Activated T-helper 2 cell treated with anti-CD3 and anti-CD28 coated beads, Interferon-gamma antibody, Interleukin-2, Interleukin-4, amounts not matched to agents 10 μg/mL and 5 μg/mL and 100 μg/mL, durations not matched to agents 14 hours and 24 hours and 36 hours (primary cell): ENCODE measurements around the gene LINGO1. TPM values are rescaled to one million over a fixed set of nuclear protein-coding genes. Genes with fewer than 3 reads are reported as not detected.
A peak's percentile ranks its signal among the peaks of the same experiment; 100 is the strongest.

Source experiments
- DNase-seq: peaks from one replicate; pipeline ENCODE4 v3.0.0; 2021; ENCODE audit warnings: low spot score
- H3K27ac Mint-ChIP-seq: one replicate; pipeline ENCODE4 v1.8.0; 2021; ENCODE audit warnings: mixed read lengths
- H3K27me3 Mint-ChIP-seq: one replicate; pipeline ENCODE4 v1.8.0; 2021; ENCODE audit warnings: low read depth, mixed read lengths
- H3K36me3 Mint-ChIP-seq: one replicate; pipeline ENCODE4 v1.8.0; 2021; ENCODE audit warnings: low read depth, mixed read lengths
- H3K4me1 Mint-ChIP-seq: one replicate; pipeline ENCODE4 v1.8.0; 2021; ENCODE audit warnings: low read depth, mixed read lengths
- H3K4me3 Mint-ChIP-seq: one replicate; pipeline ENCODE4 v1.8.0; 2021; ENCODE audit warnings: low read depth, mild to moderate bottlenecking, moderate library complexity, mixed read lengths
- H3K9me3 Mint-ChIP-seq: one replicate; pipeline ENCODE4 v1.8.0; 2021; ENCODE audit warnings: mixed read lengths
- intact Hi-C: fragments of 100-400 bp; cut with micrococcal nuclease; formaldehyde crosslinking; loops from one replicate; pipeline ENCODE4 v1.15.1; 2023
- total RNA-seq: library from RNA; stranded (reverse); gene quantifications from 2 replicates; pipeline ENCODE4 v1.2.3, GENCODE V29; 2022

LINGO1 gene
- total RNA-seq, 1 donor from 2014 or later = not detected

GRCh38 chr15:77634266-77634962 is 1.7 kb upstream of the LINGO1 start:
- no peak overlapping the region for H3K4me3 Mint-ChIP-seq
- H3K27ac Mint-ChIP-seq = no peak overlapping the region
- H3K9me3 Mint-ChIP-seq = no peaks in the 10 kb centered on the region
- H3K36me3 Mint-ChIP-seq = no peaks in the 10 kb centered on the region
- peaks cover 7% of the 10 kb centered on the region for H3K4me1 Mint-ChIP-seq
- H3K27me3 Mint-ChIP-seq = peaks cover 36% of the 10 kb centered on the region
- DNase-seq = peak; percentile 42
- intact Hi-C loops = no loop called here

- peaks cover 7% of the 10 kb centered on the region for H3K4me1 Mint-ChIP-seq
- intact Hi-C loops = no loop called here
- no peaks in the 10 kb centered on the region for H3K36me3 Mint-ChIP-seq
- H3K27me3 Mint-ChIP-seq = peaks cover 41% of the 10 kb centered on the region
- H3K9me3 Mint-ChIP-seq = no peaks in the 10 kb centered on the region
- no peak for DNase-seq
- H3K27ac Mint-ChIP-seq = no peak overlapping the region
- no peak overlapping the region for H3K4me3 Mint-ChIP-seq
Observed at GRCh38 chr15:77633913-77634265, 1.2 kb upstream of the LINGO1 start.

GRCh38 chr15:77633134-77633912 is 611 bp upstream of the LINGO1 start:
- no peaks in the 10 kb centered on the region for H3K36me3 Mint-ChIP-seq
- peak; percentile 33 for DNase-seq
- no peak overlapping the region for H3K27ac Mint-ChIP-seq
- peaks cover 7% of the 10 kb centered on the region for H3K4me1 Mint-ChIP-seq
- peaks cover 44% of the 10 kb centered on the region for H3K27me3 Mint-ChIP-seq
- H3K4me3 Mint-ChIP-seq = no peak overlapping the region
- no peaks in the 10 kb centered on the region for H3K9me3 Mint-ChIP-seq
- intact Hi-C loops = no loop called here

GRCh38 chr15:77631745-77632533 is 773 bp downstream of the LINGO1 start:
- DNase-seq = no peak
- no peak overlapping the region for H3K27ac Mint-ChIP-seq
- no peak overlapping the region for H3K4me3 Mint-ChIP-seq
- H3K4me1 Mint-ChIP-seq = peaks cover 7% of the 10 kb centered on the region
- intact Hi-C loops = no loop called here
- H3K27me3 Mint-ChIP-seq = peaks cover 47% of the 10 kb centered on the region
- no peaks in the 10 kb centered on the region for H3K36me3 Mint-ChIP-seq
- H3K9me3 Mint-ChIP-seq = no peaks in the 10 kb centered on the region

- Mint-ChIP-seq H3K27me3 (peaks cover 46% of the 10 kb centered on the region), H3K36me3 (no peaks in the 10 kb centered on the region), H3K9me3 (no peaks in the 10 kb centered on the region), H3K4me3 (no peak overlapping the region), H3K4me1 (peaks cover 7% of the 10 kb centered on the region), H3K27ac (no peak overlapping the region)
- no peak for DNase-seq
- intact Hi-C loops = no loop called here
Observed at GRCh38 chr15:77630956-77631744, 1.6 kb downstream of the LINGO1 start.

- H3K4me1 Mint-ChIP-seq = peaks cover 7% of the 10 kb centered on the region
- no peak overlapping the region for H3K27ac Mint-ChIP-seq
- no peak for DNase-seq
- H3K36me3 Mint-ChIP-seq = no peaks in the 10 kb centered on the region
- intact Hi-C loops = no loop called here
- no peaks in the 10 kb centered on the region for H3K9me3 Mint-ChIP-seq
- peaks cover 38% of the 10 kb centered on the region for H3K27me3 Mint-ChIP-seq
- no peak overlapping the region for H3K4me3 Mint-ChIP-seq
Observed at GRCh38 chr15:77630056-77630455, 2.7 kb downstream of the LINGO1 start.

GRCh38 chr15:77629070-77630030 is 3.4 kb downstream of the LINGO1 start:
- peaks cover 7% of the 10 kb centered on the region for H3K4me1 Mint-ChIP-seq
- no peak overlapping the region for H3K4me3 Mint-ChIP-seq
- intact Hi-C loops = no loop called here
- no peaks in the 10 kb centered on the region for H3K36me3 Mint-ChIP-seq
- H3K27me3 Mint-ChIP-seq = peaks cover 37% of the 10 kb centered on the region
- no peak overlapping the region for H3K27ac Mint-ChIP-seq
- H3K9me3 Mint-ChIP-seq = no peaks in the 10 kb centered on the region
- no peak for DNase-seq

- no peak overlapping the region for H3K27ac Mint-ChIP-seq
- H3K9me3 Mint-ChIP-seq = no peaks in the 10 kb centered on the region
- DNase-seq = no peak
- H3K4me1 Mint-ChIP-seq = no peaks in the 10 kb centered on the region
- H3K27me3 Mint-ChIP-seq = peaks cover 26% of the 10 kb centered on the region
- no peaks in the 10 kb centered on the region for H3K36me3 Mint-ChIP-seq
- intact Hi-C loops = no loop called here
- H3K4me3 Mint-ChIP-seq = no peak overlapping the region
Observed at GRCh38 chr15:77628010-77628409, 4.7 kb downstream of the LINGO1 start.

GRCh38 chr15:77627581-77627980 is 5.1 kb downstream of the LINGO1 start:
- no peak overlapping the region for H3K27ac Mint-ChIP-seq

GRCh38 chr15:77627067-77627466 is 5.6 kb downstream of the LINGO1 start:
- Mint-ChIP-seq H3K27ac (no peak overlapping the region), H3K36me3 (no peaks in the 10 kb centered on the region), H3K9me3 (no peaks in the 10 kb centered on the region), H3K4me1 (no peaks in the 10 kb centered on the region), H3K4me3 (no peak overlapping the region), H3K27me3 (peaks cover 26% of the 10 kb centered on the region)
- DNase-seq = no peak
- intact Hi-C loops = no loop called here

More at GRCh38 chr15:77627581-77627980, 5.1 kb downstream of the LINGO1 start:
- DNase-seq = no peak
- Mint-ChIP-seq H3K4me3 (no peak overlapping the region), H3K36me3 (no peaks in the 10 kb centered on the region), H3K9me3 (no peaks in the 10 kb centered on the region), H3K27me3 (peaks cover 26% of the 10 kb centered on the region), H3K4me1 (no peaks in the 10 kb centered on the region)
- intact Hi-C loops = no loop called here

- Mint-ChIP-seq H3K4me1 (no peaks in the 10 kb centered on the region), H3K4me3 (no peak overlapping the region), H3K27me3 (peaks cover 24% of the 10 kb centered on the region), H3K9me3 (no peaks in the 10 kb centered on the region), H3K36me3 (no peaks in the 10 kb centered on the region), H3K27ac (no peak overlapping the region)
- no peak for DNase-seq
- intact Hi-C loops = no loop called here
Observed at GRCh38 chr15:77626002-77626401, 6.7 kb downstream of the LINGO1 start.
